GF-D8 (cell line): ENCODE measurements around the gene PSKH1.

ENCODE experiments used
- DNase-seq: peaks from one replicate; lab custom pipeline; 2025; lab: John Stamatoyannopoulos, UW

The PSKH1 gene

DNA sequence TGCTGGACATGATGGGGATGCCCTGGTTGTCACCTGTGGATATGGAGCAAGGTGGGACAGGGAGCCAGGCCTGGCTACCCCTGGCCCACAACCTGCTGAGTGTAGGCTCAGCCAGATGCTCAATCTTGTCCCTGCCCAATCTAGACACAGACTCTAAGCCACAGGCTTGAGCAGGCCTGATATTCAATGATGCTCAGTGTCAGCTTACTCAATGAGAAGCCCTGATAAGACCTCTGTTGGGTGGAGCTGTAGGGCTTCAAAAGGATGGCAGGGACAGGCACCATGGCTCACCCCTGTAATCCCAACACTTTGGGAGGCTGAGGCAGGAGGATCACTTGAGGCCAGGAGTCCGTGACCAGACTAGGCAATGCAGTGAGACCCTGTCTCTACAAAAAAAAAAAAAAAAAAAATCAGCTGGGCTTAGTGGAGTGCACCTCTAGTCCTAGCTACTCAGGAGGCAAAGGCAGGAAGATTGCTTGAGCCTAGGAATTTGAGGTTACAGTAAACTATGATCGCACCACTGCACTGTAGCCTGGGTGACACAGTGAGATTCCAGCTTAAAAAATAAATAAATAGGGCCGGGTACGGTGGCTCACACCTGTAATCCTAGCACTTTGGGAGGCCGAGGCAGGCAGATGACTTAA lies 47.5 kb downstream of the PSKH1 start:
- no peak for DNase-seq

DNA sequence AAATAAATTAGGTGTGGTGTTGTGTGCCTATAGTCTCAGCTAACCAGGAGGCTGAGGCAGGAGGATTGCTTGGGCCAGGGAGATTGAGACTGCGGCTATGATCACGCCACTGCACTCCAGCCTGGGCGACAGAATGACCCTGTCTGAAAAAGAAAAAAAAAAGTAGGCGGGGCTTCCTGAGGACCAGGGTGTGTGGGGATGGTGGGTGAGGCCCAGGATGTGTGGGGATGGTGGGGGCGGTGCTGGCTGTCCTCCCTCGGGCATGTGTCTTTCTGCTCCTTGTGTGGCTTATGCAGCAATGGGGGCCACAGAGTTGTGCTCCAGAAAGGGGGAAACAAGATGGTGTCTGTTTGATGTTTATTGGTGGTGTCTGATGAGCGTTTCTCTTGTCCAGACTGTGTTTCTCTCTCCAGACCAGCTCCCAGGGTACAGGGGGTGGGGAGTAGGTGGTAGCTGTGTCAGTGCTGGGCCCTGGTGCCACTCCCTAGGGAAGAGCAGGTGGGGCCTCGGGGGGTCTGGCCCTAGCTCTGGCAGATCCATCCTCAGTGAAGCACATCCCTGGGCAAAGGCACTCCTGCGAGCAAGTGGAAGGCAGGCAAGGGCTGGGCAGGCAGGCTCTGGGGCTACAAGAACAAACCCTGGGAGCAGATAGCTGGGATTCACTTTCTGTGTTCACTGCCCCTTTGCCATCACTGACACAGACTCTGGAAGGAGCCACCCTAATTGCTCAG lies 48.6 kb downstream of the PSKH1 start:
- DNase-seq, result no peak

DNA sequence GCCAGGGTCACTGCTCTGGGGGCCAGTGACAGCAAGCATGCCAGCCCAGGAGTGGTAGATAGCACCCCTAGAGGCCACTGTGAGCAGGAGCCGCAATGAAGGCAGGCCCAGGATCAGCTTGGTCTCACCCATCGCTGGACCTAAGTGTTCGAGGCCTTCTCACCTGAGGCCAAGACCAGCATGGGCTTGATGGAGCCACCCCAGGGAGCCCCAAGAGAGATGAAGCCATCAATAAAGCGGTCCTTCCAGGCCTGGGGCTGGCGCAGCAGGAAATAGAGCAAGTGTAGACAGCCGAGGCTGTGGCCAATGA lies 49.1 kb downstream of the PSKH1 start:
- no peak for DNase-seq

DNA sequence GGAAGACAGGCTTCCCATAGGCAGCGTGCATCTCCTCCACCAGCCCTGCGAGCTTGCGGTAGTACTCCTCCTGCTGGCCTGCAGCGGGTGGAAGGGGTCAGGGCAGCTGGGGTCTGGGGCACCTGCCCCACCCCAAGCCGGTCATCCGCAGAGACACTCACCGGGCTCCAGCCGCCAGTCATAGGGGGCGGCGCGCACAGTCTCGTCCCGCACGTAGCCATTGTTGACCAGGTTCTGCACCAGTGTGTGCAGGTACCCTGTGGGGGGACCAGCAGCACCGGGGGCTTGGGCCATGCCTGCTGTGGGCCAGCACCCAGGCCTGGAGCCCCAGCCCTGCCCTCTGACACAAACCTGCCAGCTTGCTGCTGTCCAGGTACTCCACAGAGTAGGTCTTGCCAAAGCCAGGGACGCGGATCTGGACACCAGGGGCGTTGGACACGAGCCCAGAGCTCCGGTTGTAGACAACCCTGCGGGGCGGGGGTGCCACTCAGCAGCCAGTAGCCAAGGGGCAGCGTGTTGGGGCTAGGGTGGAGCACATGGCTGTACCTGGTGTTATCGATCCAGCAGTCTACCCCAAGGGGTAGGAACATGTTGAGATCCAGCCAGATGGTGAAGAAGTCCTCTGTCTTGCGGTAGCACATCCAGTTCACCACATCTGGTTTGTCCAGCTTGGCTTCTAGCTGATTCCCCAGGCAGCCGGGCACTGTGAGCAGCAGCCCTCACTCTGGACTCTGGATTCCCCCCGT lies 49.6 kb downstream of the PSKH1 start:
- DNase-seq, result no peak

DNA sequence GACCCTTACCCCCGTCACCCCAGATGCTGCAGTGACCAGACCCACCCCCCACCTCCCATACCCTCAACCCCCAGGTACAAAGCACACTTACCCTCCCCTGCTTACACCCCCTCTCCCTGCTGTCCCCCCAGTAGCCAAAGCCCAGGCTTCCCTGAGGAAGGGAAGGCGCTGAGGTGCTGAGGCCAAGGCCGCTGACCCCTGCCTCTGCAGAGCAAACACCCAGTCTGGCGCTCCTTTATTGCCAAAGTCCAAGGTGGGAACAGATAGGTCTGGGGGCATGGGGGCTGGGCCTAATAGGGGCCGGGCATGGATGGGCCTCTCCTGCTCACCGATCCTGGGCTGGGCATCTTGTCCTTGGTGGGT lies 50.2 kb downstream of the PSKH1 start:
- DNase-seq, result no peak

DNA sequence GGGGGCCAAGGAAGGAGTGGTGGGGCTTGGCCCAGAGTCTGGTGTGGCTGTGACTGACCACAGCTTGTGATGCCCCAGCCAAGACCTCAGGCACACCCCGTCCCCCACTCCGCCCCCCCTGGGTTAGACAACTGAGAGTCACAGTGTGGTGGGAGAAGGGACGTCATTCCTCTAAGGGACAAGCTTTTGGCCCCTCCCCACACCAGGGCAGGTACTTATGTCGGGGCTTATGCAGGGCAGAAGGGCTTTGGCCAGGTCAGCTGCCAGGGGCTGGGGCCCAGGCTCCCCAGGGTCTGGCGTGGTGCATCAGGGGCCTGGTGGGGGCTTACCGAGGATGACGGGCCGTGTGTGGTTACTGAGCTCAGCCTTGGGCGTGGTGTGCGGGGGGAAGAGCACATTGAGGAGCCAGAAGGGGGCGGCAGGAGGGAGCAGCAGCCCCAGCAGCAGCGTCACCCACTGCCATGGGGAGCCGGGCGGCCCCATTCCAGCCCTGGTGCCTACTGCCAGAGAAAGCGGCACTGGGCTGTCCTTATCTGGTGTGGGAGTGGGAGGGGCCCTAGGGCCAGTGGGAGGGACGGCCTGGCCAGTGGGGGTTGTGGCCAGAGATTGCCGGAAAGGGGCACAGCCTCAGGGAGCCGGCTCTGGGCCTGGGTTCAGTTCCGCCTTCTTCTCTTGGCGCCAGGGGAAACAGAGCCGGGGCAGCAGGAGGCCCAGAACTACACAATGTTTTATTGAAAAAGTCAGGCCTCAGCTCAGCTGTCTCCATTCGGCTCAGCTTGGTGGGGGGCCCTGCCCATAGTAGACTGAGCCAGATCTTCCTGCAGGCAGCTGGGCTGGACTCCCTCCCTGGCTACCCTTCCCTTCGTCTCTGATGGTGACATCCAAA lies 50.8 kb downstream of the PSKH1 start, which contains the start of gene LCAT:
LCAT (minus strand) TSS at position 502 of the 886 bp plus-strand sequence; CDS start at position 483, 19 bp downstream.
- no peak for DNase-seq

DNA sequence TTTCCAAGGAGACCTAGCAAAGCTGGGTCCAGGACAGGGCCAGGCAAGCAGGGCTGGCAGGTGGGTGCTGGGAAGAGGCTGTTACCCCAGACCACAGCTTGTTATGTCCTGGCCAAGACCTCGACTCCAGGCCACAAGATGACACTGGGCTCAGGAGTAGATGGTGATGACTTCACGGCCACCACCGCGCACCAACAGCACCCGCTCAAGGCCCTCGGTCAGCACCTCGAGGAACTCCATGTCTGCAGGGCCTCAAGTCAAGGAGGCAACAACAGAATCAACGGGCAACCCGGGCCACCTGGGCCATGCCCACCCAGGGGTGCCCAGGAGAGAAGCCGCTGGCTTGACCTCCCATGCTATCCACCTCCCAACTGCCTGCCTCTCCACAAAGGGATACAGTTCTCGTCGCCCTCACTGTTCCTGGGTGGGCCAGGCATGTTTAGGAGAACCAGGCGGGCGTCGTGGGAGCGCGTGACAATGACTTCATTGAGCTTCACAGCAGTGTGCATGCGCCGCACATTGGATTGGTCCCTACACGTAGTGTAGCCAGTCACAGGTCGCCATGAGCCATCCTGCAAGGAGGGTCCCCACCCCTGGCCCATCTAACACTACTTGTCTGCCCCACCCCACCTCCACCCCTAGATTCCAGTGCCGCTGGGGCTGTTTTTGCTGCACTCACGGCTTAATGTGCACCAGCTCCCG lies 51.8 kb downstream of the PSKH1 start:
- DNase-seq, result no peak

DNA sequence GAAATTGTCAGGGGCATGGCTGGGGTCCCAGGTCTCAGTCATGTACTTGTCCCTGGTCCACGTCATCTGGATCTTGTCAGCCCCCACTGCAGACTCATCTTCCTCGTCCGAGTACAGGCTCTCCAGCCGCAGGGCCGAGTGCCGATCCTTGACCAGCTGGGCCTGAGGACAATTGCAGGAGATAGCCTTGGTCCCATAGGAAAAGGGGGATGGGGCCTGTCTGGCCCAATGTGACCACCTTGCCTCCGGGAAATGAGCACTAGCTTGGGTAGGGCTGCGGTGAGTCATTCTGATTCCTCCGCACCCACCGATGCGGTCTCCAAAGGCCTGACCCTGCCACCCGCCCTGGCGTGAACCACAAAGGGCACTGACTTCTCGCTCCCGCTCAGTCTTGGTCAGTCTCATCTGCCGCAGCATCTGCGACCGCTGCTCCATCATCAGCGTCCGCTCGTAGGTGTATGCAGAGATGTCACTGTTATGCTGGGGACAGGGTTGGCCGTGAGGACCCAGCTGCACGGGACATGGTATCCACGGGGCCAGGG lies 52.4 kb downstream of the PSKH1 start:
- no peak for DNase-seq

DNA sequence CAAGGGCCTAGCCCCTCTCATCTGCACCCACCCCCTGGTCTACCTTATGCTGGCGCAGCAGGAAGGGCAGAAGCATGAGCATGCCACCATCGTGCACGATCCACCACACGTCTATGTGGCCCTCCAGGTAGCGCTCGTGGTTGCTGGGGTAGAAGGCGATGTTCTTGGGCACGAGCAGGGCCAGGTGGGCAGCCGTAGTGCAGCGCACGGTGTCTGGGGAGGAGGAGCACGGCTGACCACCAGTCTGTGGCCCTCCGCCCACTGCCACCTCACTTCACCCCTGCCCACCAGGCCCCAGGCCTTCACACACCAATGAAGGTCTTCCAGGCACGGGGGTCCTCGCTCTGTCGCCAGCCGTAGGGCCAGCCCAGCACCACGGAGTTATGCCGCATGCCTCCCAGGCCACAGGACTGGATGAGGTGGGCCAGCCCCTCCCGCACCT lies 53.1 kb downstream of the PSKH1 start:
- no peak for DNase-seq

DNA sequence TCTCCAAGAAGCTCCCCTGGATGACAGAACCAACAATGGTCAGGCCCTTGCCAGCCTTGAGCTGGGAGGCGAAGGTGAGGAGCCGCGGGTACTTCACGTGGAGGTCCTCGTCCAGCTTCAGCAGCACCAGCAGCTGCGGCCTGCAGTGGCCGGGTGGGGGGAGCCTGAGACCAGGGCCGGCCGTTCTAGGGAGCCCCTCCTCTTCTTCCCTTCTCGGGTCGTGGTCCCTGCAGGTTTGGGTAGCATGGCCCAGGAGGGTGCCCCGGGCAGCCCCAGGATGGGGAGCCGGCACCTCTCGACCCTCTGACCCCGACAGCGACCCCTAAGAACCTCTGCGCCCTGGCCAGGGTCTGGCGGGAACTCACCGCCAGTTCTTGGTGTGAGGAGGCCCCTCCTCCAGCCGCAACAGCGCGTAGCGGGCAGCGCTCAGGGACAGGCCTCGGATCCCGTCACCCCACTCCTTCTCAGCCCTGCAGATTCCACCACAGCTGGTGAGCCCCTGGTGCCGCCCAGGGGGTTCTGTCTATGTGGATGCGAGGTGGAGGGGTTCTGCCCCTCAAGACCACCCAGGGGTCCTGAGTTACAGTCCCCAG lies 54.0 kb downstream of the PSKH1 start:
- no peak for DNase-seq

DNA sequence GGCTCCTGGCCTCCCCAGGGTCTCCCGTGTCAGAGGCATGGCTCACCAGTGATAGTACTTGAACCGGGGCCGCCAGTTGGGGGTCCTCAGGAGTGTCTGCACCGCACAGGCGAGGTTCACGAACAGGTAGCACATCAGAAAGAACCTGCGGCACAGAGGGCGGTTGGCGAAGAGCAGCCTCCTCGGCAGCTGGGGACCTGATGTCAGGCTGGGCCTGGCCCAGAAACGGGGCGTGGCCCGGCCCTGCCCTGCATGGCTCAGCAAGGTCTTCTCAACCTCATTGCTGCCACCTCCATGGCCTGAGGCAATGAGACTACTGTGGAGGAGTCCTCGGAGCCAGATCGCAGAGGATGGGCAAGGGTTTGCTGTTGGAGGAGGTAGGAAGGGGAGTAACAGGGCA lies 55.0 kb downstream of the PSKH1 start:
- DNase-seq, result no peak

DNA sequence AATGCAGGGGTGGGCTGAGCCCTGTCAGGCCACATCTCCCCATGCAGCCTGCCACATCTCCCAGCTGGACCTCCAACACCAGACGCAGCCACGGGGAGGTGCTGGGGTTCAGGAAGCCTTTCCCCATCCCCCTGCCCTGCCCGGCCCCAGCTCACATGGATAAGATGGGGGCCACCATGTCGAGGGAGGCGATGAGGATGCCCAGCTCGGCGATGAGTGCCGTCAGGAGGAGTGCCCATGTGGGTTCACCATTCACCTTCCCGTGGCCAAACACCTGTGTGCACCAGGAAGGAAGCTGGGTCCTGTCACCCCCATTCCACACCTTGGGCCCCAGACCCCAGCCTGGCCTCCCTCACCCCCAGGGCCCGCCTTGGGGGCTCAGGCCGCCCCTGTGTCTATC lies 56.6 kb downstream of the PSKH1 start:
- DNase-seq, result no peak

DNA sequence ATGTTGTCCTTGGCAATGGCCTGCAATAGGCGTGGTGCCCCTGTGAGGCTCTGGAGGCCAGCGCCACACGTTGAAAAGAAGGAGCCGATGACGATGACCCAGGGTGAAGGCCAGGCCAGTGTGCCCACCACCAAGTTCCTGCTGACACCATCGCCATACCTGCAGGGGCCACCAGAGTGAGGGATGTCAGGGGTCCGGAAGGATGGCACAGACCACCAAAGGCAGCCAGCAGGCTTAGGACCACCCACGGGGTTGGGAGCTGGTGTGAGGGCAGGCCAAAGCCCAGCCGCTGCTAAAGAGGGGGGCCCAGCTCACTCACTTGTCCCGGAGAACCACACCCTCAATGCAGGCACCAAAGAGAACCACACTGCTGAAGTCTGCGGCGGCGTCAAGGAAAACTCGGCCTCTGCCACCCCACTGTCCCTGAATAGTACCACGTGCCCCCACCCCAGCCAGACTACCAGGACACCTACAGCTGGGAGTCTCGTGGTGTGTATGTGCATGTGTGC lies 57.3 kb downstream of the PSKH1 start:
- DNase-seq, result no peak

DNA sequence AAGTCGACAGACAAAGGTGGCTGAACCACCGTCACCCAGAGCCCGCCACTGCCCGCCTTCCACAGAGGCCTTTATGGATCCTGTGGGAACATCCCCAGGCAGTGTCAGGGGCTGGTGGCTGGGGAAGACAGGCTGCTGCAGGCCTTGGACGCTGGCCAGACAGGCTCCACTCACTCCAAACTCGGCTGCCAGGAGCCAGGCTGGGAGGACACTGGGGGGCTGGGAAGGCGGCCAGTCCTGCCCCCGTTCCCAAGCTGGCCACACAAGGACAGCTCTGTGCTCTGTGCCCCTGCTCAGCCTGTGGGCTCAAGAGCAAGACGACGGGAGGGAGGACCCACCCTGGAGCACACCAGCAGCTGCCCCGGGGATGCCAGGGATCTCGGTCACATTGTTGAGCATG lies 58.4 kb downstream of the PSKH1 start:
- DNase-seq, result no peak

DNA sequence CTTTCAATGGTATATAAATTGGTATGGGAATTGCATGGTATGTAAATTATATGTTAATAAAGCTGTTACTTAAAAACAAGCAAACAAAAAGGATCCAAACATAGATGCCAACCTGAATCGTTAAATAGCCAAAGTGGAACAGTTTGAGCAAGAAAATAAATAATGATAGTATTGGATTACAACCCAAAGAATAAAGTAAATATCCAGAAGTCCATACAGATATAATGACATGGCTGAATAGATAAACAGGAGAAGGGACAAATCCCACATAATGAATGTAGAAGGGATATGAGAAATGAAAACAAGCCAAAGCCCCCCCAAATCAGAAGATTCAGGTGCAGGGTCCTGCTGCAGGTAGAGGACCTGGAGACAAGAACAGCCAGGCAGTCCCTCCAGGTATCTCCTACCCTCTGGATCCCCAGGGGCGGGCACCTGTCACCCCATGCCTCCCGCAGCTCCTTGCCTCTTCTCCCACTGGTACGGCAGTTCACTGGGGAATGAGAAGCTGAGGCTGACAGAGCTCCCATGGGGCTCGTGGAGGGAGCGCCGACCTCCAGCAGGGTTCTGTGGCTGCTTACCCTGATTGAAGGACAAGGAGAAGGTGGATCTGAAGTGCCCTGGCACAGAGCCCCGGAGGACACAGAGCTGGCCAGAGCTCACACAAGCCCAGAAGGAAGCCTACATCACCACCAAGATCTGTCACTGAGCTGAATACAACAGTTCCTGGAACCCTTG lies 60.8 kb downstream of the PSKH1 start:
- no peak for DNase-seq

DNA sequence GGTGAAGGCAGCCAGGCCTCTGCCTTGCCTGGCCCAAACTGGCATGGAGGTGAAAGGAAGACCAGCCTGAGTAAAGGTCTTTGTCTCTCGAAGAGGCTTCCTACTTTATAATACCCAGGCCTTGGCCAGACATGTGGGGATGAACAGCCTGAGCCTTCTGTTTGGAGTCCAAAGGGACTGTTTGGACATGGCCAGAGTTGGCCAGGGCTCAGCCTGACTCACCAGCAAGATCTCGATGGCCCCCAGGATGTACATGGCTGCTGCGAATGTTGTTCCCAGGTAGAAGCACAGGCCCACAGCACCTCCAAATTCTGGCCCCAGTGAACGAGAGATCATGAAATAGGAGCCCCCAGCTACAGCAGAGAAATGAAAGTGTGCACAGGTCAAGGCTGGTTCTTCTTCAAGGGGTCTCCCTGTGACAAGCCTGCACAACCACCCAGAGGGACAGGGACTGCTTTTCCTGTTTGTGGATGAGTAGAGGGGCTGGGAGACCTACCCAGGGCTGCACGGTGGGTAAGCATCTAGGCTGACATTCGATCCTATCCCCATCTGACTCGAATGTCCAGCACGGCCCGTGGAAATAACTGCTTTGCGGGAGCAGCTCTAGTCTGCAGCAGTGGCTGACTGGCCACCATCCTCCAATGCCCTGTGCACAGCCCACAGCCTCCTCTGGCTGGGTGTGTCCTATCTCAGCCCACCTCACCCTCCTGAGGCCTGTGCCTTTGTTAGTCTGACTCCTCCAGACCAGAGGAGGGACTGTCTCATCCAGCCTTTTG lies 61.6 kb downstream of the PSKH1 start:
- no peak for DNase-seq

DNA sequence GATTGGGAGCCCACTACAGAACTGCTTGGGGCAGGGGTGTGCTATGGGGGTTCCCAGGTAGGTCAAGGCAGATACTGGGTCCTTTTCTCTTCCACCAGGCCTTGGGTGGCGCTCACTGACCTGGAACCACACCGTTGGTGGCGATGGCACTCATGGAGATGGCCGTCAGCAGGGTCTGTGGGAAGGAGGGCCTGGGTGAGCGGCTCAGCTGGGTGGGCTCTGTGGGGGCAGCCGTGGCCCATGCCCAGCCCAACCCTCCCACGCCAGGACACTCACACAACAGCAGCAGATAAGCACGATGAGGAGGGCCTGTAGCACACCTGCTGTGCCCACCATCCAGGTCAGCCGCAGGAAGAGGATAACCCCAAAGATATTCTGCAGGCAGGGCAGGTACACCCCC lies 64.6 kb downstream of the PSKH1 start:
- no peak for DNase-seq

DNA sequence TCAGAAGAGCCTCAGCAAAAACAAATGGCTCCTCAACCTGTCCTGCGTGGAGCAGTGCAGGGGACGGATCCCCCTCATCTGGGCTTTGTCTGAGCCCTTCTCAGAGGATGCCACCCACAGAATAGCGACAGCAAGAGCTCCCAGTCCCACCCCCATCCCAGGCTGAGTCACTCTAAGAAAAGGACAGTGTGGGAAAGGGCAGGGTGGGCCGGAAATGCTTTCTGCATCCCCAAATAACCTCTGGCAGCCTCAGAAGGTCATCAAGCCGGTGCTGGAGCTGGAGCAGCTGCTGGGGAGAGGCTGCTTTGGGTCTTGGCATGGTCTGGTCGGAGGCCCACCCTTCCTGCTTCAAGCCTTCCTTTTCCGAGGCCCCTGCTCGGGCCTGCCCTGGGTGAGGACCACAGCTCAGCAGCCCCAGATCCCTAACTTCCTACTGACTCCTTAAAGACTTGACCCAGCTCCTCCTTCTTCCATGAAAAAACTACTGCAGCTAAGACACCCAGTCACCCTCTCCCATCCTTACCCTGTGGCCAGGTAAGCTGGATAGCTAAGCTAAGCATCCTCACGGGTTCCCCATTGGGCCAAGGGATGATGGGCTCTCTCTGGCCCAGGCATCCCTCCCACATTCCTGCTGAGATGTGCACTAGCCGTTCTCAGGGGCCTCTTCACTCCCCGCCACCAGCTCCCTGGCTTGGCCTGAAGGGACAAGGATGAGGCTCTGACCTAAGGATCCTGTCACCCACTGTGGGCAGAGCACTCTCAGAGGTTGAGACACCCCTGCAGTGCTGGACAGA lies 66.7 kb downstream of the PSKH1 start:
- no peak for DNase-seq
